GM12878 (cell line): ENCODE measurements around the gene S1PR3. TPM values are rescaled to one million over a fixed set of nuclear protein-coding genes. Genes with fewer than 3 reads are reported as not detected.

Source experiments
- ATAC-seq: fragments of 200-7000 bp; cut with Tn5 transposase; 3 replicates; pipeline ENCODE4 v1.9.1; 2020; ENCODE audit warnings: mild to moderate bottlenecking, moderate library complexity
- BruUV-seq: library from RNA; stranded (reverse); fragments of 400-500 nt; replicated peaks from 2 replicates; lab custom pipeline; 2021; lab: Mats Ljungman, UMichigan
- CTCF ChIA-PET: fragments of 300-600 bp; sonication (Branson Sonifier 250); formaldehyde crosslinking; extraction: SDS; loops from one replicate; lab custom pipeline; 2021; ENCODE audit warnings: inconsistent platforms; lab: Yijun Ruan, JAX
- POLR2A ChIA-PET: fragments of 350-600 bp; formaldehyde crosslinking; extraction: SDS; loops from one replicate; lab custom pipeline; 2021; ENCODE audit warnings: inconsistent platforms; lab: Charles Lee
- RAD21 ChIA-PET: fragments of 300-600 bp; sonication (Branson Sonifier 250); formaldehyde crosslinking; loops from one replicate; lab custom pipeline; 2023; ENCODE audit warnings: antibody characterized with exemption; ENCODE audit not compliant: unreplicated experiment; lab: Charles Lee
- SMC1A ChIA-PET: fragments of 300-600 bp; sonication (Branson Sonifier 250); formaldehyde crosslinking; loops from one replicate; lab custom pipeline; 2023; ENCODE audit not compliant: unreplicated experiment, uncharacterized antibody; lab: Charles Lee
- DNase-seq: peaks from one replicate; pipeline ENCODE4 v3.0.0-alpha.2; 2011; ENCODE audit warnings: low read depth, low spot score
- FAIRE-seq: peaks from 3 replicates; lab custom pipeline; 2011; peaks lifted over from hg19 to GRCh38; lab: Jason Lieb, UNC
- H2AFZ ChIP-seq: 2 replicates; pipeline ENCODE4 v1.6.0; 2011; ENCODE audit warnings: low read depth, low read length, control low read depth; ENCODE audit not compliant: control insufficient read depth
- H3K27ac ChIP-seq: 2 replicates; pipeline ENCODE4 v1.5.1; 2011; ENCODE audit warnings: control low read depth; ENCODE audit not compliant: control insufficient read depth, insufficient read depth
- H3K27me3 ChIP-seq, 2 experiments: replicated peaks in 1 of 2; 2 replicates each; pipeline versions ENCODE4 v1.6.0 to v1.6.1; 2011; ENCODE audit warnings: low read length in 1 of 2; ENCODE audit not compliant: control insufficient read depth in 2 of 2, insufficient read depth in 2 of 2
- H3K36me3 ChIP-seq, 2 experiments: 2 replicates each; pipeline ENCODE4 v1.5.1; 2011; ENCODE audit warnings: low read length in 1 of 2; ENCODE audit not compliant: control insufficient read depth in 2 of 2, insufficient read depth in 2 of 2
- H3K4me1 ChIP-seq: 2 replicates; pipeline ENCODE4 v1.6.1; 2011; ENCODE audit warnings: mild to moderate bottlenecking, low read length, moderate library complexity, mixed read lengths; ENCODE audit not compliant: control insufficient read depth, insufficient read depth
- H3K4me2 ChIP-seq: 2 replicates; pipeline ENCODE4 v1.6.0; 2011; ENCODE audit warnings: control low read depth; ENCODE audit not compliant: control insufficient read depth, insufficient read depth
- H3K4me3 ChIP-seq: fragments of 200-600 bp; sonication (generic); 2 replicates; pipeline ENCODE4 v1.5.1; 2016
- H3K79me2 ChIP-seq: 2 replicates; pipeline ENCODE4 v1.6.0; 2011; ENCODE audit warnings: low read length; ENCODE audit not compliant: control insufficient read depth, insufficient read depth
- H3K9ac ChIP-seq: 2 replicates; pipeline ENCODE4 v1.8.0; 2011; ENCODE audit warnings: low read length, control low read depth, mixed read lengths; ENCODE audit not compliant: control insufficient read depth, insufficient read depth
- H3K9me3 ChIP-seq: replicated peaks from 3 replicates; pipeline ENCODE4 v1.5.1; 2011; ENCODE audit warnings: mild to moderate bottlenecking, low read length; ENCODE audit not compliant: control insufficient read depth, insufficient read depth
- H4K20me1 ChIP-seq: 2 replicates; pipeline ENCODE4 v1.6.0; 2011; ENCODE audit not compliant: control insufficient read depth, insufficient read depth
- BHLHE40 ChIP-seq, 2 experiments: fragments of 450-650 bp in 1 of 2; IDR thresholded peaks; 2 replicates each; pipeline ENCODE4 v1.6.1; 2011 to 2017; ENCODE audit warnings: low read depth in 2 of 2, borderline replicate concordance in 1 of 2, improper control_type of control experiment in 1 of 2, low read length in 1 of 2, mild to moderate bottlenecking in 1 of 2
- BMI1 ChIP-seq: fragments of 450-650 bp; IDR thresholded peaks from 2 replicates; pipeline ENCODE4 v1.6.1; 2016; ENCODE audit warnings: mild to moderate bottlenecking, moderate library complexity, borderline replicate concordance
- BRCA1 ChIP-seq: IDR thresholded peaks from 2 replicates; pipeline ENCODE4 v1.6.1; 2011; ENCODE audit warnings: low read depth, low read length, improper control_type of control experiment
- CHD4 ChIP-seq: fragments of 200-600 bp; sonication (generic); IDR thresholded peaks from 2 replicates; pipeline ENCODE4 v1.6.1; 2016; ENCODE audit warnings: mild to moderate bottlenecking
- KAT2A ChIP-seq: conservative IDR thresholded peaks from 2 replicates; pipeline ENCODE4 v1.6.1; 2011; ENCODE audit warnings: low read depth, low read length; ENCODE audit not compliant: control insufficient read depth
- LARP7 ChIP-seq: fragments of 450-650 bp; IDR thresholded peaks from 2 replicates; pipeline ENCODE4 v1.6.1; 2017; ENCODE audit warnings: mild to moderate bottlenecking
- MTA2 ChIP-seq: fragments of 450-650 bp; IDR thresholded peaks from 2 replicates; pipeline ENCODE4 v1.6.1; 2016; ENCODE audit warnings: low read depth, mild to moderate bottlenecking, moderate library complexity
- MYB ChIP-seq: fragments of 150-350 bp; IDR thresholded peaks from 2 replicates; pipeline ENCODE4 v1.6.1; 2014; ENCODE audit warnings: mild to moderate bottlenecking, low read depth, low read length, borderline replicate concordance
- RB1 ChIP-seq: fragments of 450-650 bp; formaldehyde crosslinking; IDR thresholded peaks from 2 replicates; pipeline ENCODE4 v1.6.1; 2017; ENCODE audit warnings: mild to moderate bottlenecking, borderline replicate concordance
- SREBF1 ChIP-seq: IDR thresholded peaks from 2 replicates; pipeline ENCODE4 v1.6.1; 2012; ENCODE audit warnings: mild to moderate bottlenecking, low read length
- WGBS: methylation state at CpG from one replicate; pipeline ENCODE4 v1.1.6; 2016; ENCODE audit warnings: low lambda C conversion rate; ENCODE audit not compliant: insufficient replicate concordance, insufficient coverage; ENCODE audit errors: missing lambda C conversion rate; 5-methylcytosine and 5-hydroxymethylcytosine counted together
- in situ Hi-C: fragments of 300-500 bp; cut with MboI; formaldehyde crosslinking; loops from 9 replicates; pipeline ENCODE4 v1.14.3; 2018; ENCODE audit warnings: mixed read lengths
- intact Hi-C: fragments of 100-400 bp; cut with micrococcal nuclease; formaldehyde crosslinking; loops from one replicate; pipeline ENCODE4 v1.14.2; 2022; ENCODE audit not compliant: unreplicated experiment
- polyA plus RNA-seq, 11 experiments: library from polyadenylated mRNA; depleted of rRNA in 4 of 11; unstranded in 6 of 11; stranded (reverse) in 5 of 11; fragments of >200 nt; fragmentation: Nextera tagmentation in 4 of 11; fragmentation: Illumina TruSeq in 1 of 11; extraction: Ambion mirVana in 4 of 11; extraction: Trizol in 1 of 11; gene quantifications; 1 replicate in 1 of 11; 2 replicates in 10 of 11; pipeline versions ENCODE4 v1.2.1 to v1.2.3, GENCODE V29; 2011 to 2016; ENCODE audit warnings: inconsistent platforms in 2 of 11, missing spikeins in 2 of 11, low read depth in 1 of 11
- total RNA-seq, 4 experiments: library from RNA; depleted of rRNA in 3 of 4; stranded (reverse); fragments of >200 nt in 3 of 4; fragmentation: Illumina TruSeq in 1 of 4; extraction: Trizol in 1 of 4; gene quantifications; 2 replicates each; pipeline versions ENCODE4 v1.2.1 to v1.2.3, GENCODE V29; 2013 to 2021
- TF ChIP-seq, protein P1 (sequence below): IDR thresholded peaks from 2 replicates; pipeline ENCODE4 v1.6.1; 2011; ENCODE audit warnings: borderline replicate concordance, low read depth, mild to moderate bottlenecking, moderate library complexity, low read length; ENCODE audit not compliant: insufficient read depth, poor library complexity, severe bottlenecking
- TF ChIP-seq, protein P2 (sequence below): IDR thresholded peaks from 2 replicates; pipeline ENCODE4 v1.6.1; 2011; ENCODE audit warnings: mild to moderate bottlenecking, low read depth, low read length, moderate library complexity; ENCODE audit not compliant: insufficient replicate concordance
- TF ChIP-seq, protein P3 (sequence below): fragments of 450-650 bp; IDR thresholded peaks from 2 replicates; pipeline ENCODE4 v1.6.1; 2014; ENCODE audit warnings: mild to moderate bottlenecking
- TF ChIP-seq, protein P4 (sequence below): fragments of 450-650 bp; IDR thresholded peaks from 2 replicates; pipeline ENCODE4 v1.6.1; 2016; ENCODE audit warnings: mild to moderate bottlenecking, moderate library complexity, borderline replicate concordance

Gene S1PR3
- total and polyA plus RNA-seq, 10 of the 15 experiments (the other 5 are each of a cell fraction or from before 2014, with no cell fraction given) = 0.01 to 0.18 (median 0.01) TPM; not detected in 7

DNA sequence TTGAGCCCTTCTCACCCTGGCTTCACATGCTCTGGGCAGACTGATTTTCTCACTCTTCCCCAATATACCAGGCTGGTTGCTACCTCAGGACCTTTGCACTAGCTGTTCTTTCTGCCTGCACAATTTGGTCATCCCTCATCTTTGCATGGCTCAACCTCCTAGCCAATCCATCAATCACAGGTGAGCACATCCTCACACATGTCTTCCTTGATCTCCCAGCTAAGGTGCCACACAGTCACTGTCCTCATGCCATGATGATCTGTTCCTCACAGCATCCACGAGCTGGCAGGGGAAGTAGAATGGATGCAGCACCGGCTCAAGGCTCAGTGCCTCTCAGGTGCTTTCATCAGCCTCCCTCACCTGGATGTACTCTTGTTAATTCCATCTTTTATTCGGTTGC is 30.6 kb upstream of the S1PR3 start:
- SMC1A ChIA-PET = no interaction called here
- 0% methylated on average over 3 of the region's 3 CpGs for WGBS
- no TSS peak for BruUV-seq

More for the DNA sequence above, 30.6 kb upstream of the S1PR3 start:
- Histone ChIP-seq H3K27ac (no peak overlapping the region), H3K4me1 (no peaks in the 10 kb centered on the region), H3K9ac (no peak overlapping the region), H3K9me3 (no peaks in the 10 kb centered on the region), H3K79me2 (no peaks in the 10 kb centered on the region), H4K20me1 (no peaks in the 10 kb centered on the region; the same call in 1 of the 2 replicates), H3K27me3 (no peaks in the 10 kb centered on the region; a peak in 1 of 4 replicates), H2AFZ (no peak overlapping the region), H3K4me2 (no peak overlapping the region), H3K36me3 (no peaks in the 10 kb centered on the region), H3K4me3 (no peak overlapping the region)
- ATAC-seq (no peak), DNase-seq (no peak), FAIRE-seq (no peak)
- ChIA-PET POLR2A (no interaction called here), RAD21 (no interaction called here), CTCF (no interaction called here)
- intact Hi-C loops (no loop called here), in situ Hi-C loops (no loop called here)
- TF ChIP-seq, protein P1, sequence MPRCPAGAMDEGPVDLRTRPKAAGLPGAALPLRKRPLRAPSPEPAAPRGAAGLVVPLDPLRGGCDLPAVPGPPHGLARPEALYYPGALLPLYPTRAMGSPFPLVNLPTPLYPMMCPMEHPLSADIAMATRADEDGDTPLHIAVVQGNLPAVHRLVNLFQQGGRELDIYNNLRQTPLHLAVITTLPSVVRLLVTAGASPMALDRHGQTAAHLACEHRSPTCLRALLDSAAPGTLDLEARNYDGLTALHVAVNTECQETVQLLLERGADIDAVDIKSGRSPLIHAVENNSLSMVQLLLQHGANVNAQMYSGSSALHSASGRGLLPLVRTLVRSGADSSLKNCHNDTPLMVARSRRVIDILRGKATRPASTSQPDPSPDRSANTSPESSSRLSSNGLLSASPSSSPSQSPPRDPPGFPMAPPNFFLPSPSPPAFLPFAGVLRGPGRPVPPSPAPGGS = no peak
- TF ChIP-seq MTA2 (no peak), CHD4 (no peak), SREBF1 (no peak), KAT2A (no peak), MYB (no peak), BRCA1 (no peak), BHLHE40 (IDR thresholded peaks at IDR 0.05; ENCODE audit: borderline replicate concordance in 1 of 2, low read depth in 2 of 2, low read length in 1 of 2) (no peak), RB1 (no peak), LARP7 (no peak), BMI1 (no peak)
- TF ChIP-seq, protein P2, sequence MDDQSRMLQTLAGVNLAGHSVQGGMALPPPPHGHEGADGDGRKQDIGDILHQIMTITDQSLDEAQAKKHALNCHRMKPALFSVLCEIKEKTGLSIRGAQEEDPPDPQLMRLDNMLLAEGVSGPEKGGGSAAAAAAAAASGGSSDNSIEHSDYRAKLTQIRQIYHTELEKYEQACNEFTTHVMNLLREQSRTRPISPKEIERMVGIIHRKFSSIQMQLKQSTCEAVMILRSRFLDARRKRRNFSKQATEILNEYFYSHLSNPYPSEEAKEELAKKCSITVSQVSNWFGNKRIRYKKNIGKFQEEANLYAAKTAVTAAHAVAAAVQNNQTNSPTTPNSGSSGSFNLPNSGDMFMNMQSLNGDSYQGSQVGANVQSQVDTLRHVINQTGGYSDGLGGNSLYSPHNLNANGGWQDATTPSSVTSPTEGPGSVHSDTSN = no peak
- TF ChIP-seq, protein P3, sequence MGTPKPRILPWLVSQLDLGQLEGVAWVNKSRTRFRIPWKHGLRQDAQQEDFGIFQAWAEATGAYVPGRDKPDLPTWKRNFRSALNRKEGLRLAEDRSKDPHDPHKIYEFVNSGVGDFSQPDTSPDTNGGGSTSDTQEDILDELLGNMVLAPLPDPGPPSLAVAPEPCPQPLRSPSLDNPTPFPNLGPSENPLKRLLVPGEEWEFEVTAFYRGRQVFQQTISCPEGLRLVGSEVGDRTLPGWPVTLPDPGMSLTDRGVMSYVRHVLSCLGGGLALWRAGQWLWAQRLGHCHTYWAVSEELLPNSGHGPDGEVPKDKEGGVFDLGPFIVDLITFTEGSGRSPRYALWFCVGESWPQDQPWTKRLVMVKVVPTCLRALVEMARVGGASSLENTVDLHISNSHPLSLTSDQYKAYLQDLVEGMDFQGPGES = no peak
- TF ChIP-seq, protein P4, sequence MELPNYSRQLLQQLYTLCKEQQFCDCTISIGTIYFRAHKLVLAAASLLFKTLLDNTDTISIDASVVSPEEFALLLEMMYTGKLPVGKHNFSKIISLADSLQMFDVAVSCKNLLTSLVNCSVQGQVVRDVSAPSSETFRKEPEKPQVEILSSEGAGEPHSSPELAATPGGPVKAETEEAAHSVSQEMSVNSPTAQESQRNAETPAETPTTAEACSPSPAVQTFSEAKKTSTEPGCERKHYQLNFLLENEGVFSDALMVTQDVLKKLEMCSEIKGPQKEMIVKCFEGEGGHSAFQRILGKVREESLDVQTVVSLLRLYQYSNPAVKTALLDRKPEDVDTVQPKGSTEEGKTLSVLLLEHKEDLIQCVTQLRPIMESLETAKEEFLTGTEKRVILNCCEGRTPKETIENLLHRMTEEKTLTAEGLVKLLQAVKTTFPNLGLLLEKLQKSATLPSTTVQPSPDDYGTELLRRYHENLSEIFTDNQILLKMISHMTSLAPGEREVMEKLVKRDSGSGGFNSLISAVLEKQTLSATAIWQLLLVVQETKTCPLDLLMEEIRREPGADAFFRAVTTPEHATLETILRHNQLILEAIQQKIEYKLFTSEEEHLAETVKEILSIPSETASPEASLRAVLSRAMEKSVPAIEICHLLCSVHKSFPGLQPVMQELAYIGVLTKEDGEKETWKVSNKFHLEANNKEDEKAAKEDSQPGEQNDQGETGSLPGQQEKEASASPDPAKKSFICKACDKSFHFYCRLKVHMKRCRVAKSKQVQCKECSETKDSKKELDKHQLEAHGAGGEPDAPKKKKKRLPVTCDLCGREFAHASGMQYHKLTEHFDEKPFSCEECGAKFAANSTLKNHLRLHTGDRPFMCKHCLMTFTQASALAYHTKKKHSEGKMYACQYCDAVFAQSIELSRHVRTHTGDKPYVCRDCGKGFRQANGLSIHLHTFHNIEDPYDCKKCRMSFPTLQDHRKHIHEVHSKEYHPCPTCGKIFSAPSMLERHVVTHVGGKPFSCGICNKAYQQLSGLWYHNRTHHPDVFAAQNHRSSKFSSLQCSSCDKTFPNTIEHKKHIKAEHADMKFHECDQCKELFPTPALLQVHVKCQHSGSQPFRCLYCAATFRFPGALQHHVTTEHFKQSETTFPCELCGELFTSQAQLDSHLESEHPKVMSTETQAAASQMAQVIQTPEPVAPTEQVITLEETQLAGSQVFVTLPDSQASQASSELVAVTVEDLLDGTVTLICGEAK = no peak
